Loucy (cell line): Measurements from ENCODE around the gene PPP4R3A.

ENCODE experiments used
- H2AFZ ChIP-seq: fragments of 200-600 bp; sonication (generic); 2 replicates; pipeline ENCODE4 v1.6.0; 2016; ENCODE audit warnings: antibody characterized with exemption, mild to moderate bottlenecking, low read length, moderate library complexity
- H3F3A ChIP-seq: fragments of 200-600 bp; 2 replicates; pipeline ENCODE4 v1.6.0; 2016; ENCODE audit warnings: antibody characterized with exemption, low read depth, mild to moderate bottlenecking
- H3K27me3 ChIP-seq: fragments of 200-600 bp; sonication (generic); 2 replicates; pipeline ENCODE4 v1.6.1; 2014; ENCODE audit warnings: low read length, mild to moderate bottlenecking; ENCODE audit not compliant: insufficient read depth, poor library complexity, severe bottlenecking
- H3K36me3 ChIP-seq: fragments of 200-600 bp; sonication (generic); 2 replicates; pipeline ENCODE4 v1.6.1; 2016; ENCODE audit warnings: low read length; ENCODE audit not compliant: insufficient read depth
- H3K4me1 ChIP-seq: fragments of 200-600 bp; sonication (generic); 2 replicates; pipeline ENCODE4 v1.5.1; 2014; ENCODE audit warnings: low read length, mild to moderate bottlenecking; ENCODE audit not compliant: insufficient read depth, poor library complexity, severe bottlenecking
- H3K4me2 ChIP-seq: fragments of 200-600 bp; sonication (generic); 2 replicates; pipeline ENCODE4 v1.6.0; 2014; ENCODE audit warnings: antibody characterized with exemption, low read length, low read depth, mild to moderate bottlenecking; ENCODE audit not compliant: poor library complexity, severe bottlenecking
- H3K4me3 ChIP-seq: fragments of 200-600 bp; sonication (generic); 2 replicates; pipeline ENCODE4 v1.5.1; 2014; ENCODE audit warnings: low read length, mild to moderate bottlenecking, mixed read lengths; ENCODE audit not compliant: poor library complexity, severe bottlenecking
- H3K79me2 ChIP-seq: fragments of 200-600 bp; sonication (generic); 2 replicates; pipeline ENCODE4 v1.6.1; 2014; ENCODE audit warnings: low read length; ENCODE audit not compliant: insufficient read depth
- H3K9ac ChIP-seq: fragments of 200-600 bp; sonication (generic); 2 replicates; pipeline ENCODE4 v1.6.0; 2014; ENCODE audit warnings: mild to moderate bottlenecking, low read depth, low read length, moderate library complexity; ENCODE audit not compliant: poor library complexity, severe bottlenecking
- H3K9me2 ChIP-seq: fragments of 200-600 bp; sonication (generic); replicated peaks from 2 replicates; pipeline ENCODE4 v1.6.1; 2016; ENCODE audit warnings: low read depth, low read length, mixed read lengths
- H3K9me3 ChIP-seq: fragments of 200-600 bp; sonication (generic); 2 replicates; pipeline ENCODE4 v1.6.1; 2014; ENCODE audit warnings: mild to moderate bottlenecking, antibody characterized with exemption, low read length, low read depth; ENCODE audit not compliant: insufficient read depth
- H4K20me1 ChIP-seq: fragments of 200-600 bp; sonication (generic); 2 replicates; pipeline ENCODE4 v1.6.0; 2014; ENCODE audit warnings: antibody characterized with exemption, low read length, mild to moderate bottlenecking; ENCODE audit not compliant: insufficient read depth, poor library complexity, severe bottlenecking
- EZH2phosphoT487 ChIP-seq: fragments of 200-600 bp; IDR thresholded peaks from 2 replicates; pipeline ENCODE4 v1.6.1; 2018; ENCODE audit warnings: antibody characterized with exemption, mild to moderate bottlenecking, moderate library complexity, borderline replicate concordance
- TF ChIP-seq, protein P1 (sequence below): fragments of 200-600 bp; sonication (generic); conservative IDR thresholded peaks from 2 replicates; pipeline ENCODE4 v1.5.1; 2014; ENCODE audit warnings: mild to moderate bottlenecking, antibody characterized with exemption, low read length

Gene PPP4R3A

DNA sequence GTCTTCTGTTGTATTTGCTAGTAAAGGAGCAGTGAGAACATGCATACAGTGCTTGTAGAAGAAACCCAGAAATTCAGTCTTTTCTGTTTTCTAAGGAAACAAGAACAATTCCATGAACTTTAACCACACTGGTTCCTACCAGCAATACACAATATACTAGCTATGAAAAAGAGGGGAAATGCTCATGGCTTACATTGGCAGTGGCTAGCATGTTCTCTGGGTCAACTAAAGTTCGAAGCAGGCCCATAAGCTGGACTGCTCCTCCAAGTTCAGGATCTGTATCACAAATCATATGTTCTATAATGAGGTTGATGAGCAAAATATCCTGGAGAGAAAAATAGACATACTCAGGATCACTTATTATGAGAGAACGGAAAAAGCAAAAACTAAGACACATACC, 37.1 kb downstream of the PPP4R3A start:
- Histone ChIP-seq H4K20me1 (peaks cover 26% of the 10 kb centered on the region), H3K36me3 (peaks cover 95% of the 10 kb centered on the region), H3K9me2 (no peaks in the 10 kb centered on the region), H3K79me2 (peaks cover 17% of the 10 kb centered on the region), H3K4me1 (no peaks in the 10 kb centered on the region), H3K4me3 (no peak overlapping the region), H2AFZ (no peak overlapping the region), H3K27me3 (no peaks in the 10 kb centered on the region), H3K9ac (no peak overlapping the region), H3K4me2 (no peak overlapping the region), H3F3A (no peaks in the 10 kb centered on the region), H3K9me3 (no peaks in the 10 kb centered on the region)
- TF ChIP-seq, protein P1, sequence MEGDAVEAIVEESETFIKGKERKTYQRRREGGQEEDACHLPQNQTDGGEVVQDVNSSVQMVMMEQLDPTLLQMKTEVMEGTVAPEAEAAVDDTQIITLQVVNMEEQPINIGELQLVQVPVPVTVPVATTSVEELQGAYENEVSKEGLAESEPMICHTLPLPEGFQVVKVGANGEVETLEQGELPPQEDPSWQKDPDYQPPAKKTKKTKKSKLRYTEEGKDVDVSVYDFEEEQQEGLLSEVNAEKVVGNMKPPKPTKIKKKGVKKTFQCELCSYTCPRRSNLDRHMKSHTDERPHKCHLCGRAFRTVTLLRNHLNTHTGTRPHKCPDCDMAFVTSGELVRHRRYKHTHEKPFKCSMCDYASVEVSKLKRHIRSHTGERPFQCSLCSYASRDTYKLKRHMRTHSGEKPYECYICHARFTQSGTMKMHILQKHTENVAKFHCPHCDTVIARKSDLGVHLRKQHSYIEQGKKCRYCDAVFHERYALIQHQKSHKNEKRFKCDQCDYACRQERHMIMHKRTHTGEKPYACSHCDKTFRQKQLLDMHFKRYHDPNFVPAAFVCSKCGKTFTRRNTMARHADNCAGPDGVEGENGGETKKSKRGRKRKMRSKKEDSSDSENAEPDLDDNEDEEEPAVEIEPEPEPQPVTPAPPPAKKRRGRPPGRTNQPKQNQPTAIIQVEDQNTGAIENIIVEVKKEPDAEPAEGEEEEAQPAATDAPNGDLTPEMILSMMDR = no peak
- TF ChIP-seq EZH2phosphoT487 = no peak

DNA sequence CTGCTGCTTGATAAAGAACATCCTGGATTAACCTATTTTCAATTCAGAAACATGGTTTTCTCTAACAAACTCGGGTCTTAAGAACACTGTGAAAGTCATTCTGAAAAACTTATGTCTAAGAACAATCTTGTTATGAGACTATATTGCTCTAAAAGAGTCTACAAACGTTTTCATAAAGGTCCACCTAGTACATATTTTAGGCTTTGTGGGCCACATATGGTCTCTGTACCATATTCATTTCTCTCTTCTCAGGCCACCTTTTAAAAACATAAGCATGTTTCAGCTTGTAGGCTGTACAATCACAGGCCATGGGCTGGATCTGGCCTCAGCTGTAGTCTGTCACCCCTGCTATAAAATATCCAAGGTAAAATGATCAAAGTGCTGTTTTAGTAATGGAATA, 39.9 kb downstream of the PPP4R3A start:
- no peak for TF ChIP-seq EZH2phosphoT487
- TF ChIP-seq, protein P1 = no peak
- peaks cover 96% of the 10 kb centered on the region for H3K36me3 ChIP-seq

GRCh38 chr14:91466192-91466591, 43.9 kb downstream of the PPP4R3A start:
- Histone ChIP-seq H3K4me1 (no peaks in the 10 kb centered on the region), H4K20me1 (peaks cover 12% of the 10 kb centered on the region)
- TF ChIP-seq, protein P1 = no peak
- TF ChIP-seq EZH2phosphoT487 = no peak

More for the DNA sequence above, 39.9 kb downstream of the PPP4R3A start:
- H3K9ac ChIP-seq = no peak overlapping the region
- H4K20me1 ChIP-seq = peaks cover 18% of the 10 kb centered on the region
- no peaks in the 10 kb centered on the region for H3K9me3 ChIP-seq
- H3K4me3 ChIP-seq = no peak overlapping the region
- no peaks in the 10 kb centered on the region for H3F3A ChIP-seq
- no peaks in the 10 kb centered on the region for H3K27me3 ChIP-seq
- H2AFZ ChIP-seq = no peak overlapping the region
- H3K4me1 ChIP-seq = no peaks in the 10 kb centered on the region
- peaks cover 3% of the 10 kb centered on the region; the same call in 1 of the 2 replicates for H3K79me2 ChIP-seq
- H3K4me2 ChIP-seq = no peak overlapping the region
- H3K9me2 ChIP-seq = no peaks in the 10 kb centered on the region

More at GRCh38 chr14:91466192-91466591, 43.9 kb downstream of the PPP4R3A start:
- Histone ChIP-seq H3K9ac (no peak overlapping the region), H3K9me2 (no peaks in the 10 kb centered on the region), H2AFZ (no peak overlapping the region), H3K4me2 (no peak overlapping the region), H3K27me3 (no peaks in the 10 kb centered on the region), H3K9me3 (no peaks in the 10 kb centered on the region), H3F3A (no peaks in the 10 kb centered on the region), H3K36me3 (peaks cover 95% of the 10 kb centered on the region), H3K4me3 (no peak overlapping the region), H3K79me2 (no peaks in the 10 kb centered on the region; the same call in 1 of the 2 replicates)
